Measurements from ENCODE around the gene CREBBP.

Gene CREBBP

DNA sequence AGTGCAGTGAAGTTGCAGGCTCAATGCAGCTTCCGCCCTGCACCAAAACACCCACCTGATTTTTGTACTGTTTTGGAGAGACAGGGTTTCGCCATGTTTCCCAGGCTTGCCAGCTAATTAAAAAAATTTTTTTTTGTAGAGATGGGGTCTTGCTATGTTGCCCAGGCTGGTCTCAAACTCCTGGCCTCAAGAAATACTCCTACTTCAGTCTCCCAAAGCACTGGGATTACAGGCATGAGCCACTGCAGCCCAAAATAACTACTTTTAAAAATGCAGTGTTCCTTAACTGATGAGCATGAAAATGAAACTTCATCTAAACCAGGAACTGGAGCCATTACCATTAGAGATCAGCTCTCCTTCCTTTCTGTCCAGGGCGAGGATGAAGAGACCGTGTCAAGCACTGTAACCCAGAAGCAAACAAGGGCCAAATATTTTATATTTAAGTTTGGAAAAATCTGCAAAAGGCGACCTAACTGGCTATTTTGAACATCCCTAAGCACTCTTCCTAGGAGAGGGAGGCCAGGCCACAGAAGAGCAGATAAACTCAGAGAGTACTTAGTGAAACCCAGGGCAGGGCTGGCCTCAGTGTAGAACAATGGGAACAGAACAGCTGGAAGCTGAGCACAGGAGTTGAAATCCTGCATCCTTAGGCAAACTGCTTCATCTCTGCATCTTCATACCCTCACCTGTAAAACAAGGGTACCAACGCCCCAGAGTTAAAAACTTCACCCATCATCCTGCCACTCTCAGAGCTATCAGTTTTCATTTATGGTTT, 24.0 kb downstream of the CREBBP start:
- DNase-seq (ENCODE audit: low read depth) = no peak

DNA sequence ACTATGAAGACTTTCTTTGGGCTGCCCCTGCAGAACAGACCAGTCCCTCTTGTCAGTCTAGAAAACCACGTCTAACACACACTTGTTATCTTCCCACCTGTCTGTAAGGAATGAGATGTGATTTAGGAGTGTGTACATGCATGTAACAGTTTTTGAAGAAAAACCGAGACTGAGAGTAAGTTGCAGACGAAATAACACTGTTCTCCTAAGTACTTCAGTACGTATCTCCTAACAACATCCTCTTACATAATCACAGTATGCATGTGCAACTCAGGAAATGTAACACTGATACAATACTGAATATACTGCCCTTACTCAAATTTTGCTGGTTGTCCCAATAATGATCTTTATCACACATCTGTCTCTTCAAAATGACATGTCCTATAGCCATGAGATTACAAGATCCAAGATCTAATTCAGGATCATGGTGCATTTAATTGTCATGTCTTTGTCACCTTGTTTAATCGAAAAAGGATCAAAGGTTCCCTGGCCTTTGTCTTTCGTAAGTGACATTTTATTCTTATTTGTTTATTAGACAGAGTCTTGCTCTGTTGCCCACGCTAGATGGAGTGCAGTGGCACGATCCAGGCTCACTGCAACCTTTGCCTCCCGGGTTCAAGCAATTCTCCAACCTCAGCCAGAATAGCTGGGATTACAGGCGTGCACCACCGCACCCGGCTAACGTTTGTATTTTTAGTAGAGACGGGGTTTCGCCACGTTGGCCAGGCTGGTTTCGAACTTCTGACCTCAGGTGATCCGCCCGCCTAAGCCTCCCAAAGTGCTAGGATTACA, 25.6 kb downstream of the CREBBP start:
- no peak for DNase-seq (ENCODE audit: low read depth)

DNA sequence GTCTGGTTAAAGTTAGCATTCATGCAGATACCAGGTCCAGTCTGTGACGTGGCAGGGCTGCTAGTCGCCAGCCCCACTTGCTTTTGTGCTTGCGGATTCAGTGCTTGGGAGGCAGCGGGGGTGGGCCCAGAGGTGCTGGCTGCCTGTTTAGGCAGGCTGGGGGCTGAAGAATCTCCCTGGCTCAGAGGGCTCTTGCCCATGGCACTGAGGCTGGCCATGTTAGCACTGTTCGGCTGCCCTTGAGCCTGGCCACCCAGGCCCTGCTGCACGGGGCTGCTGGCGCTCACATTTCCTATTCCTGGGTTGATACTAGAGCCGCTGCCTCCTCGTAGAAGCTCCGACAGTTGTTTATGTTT, 30.0 kb downstream of the CREBBP start:
- DNase-seq (ENCODE audit: low read depth) = no peak

- no peak for DNase-seq (ENCODE audit: low read depth)
Measured at GRCh38 chr16:3849751-3850543, 30.6 kb downstream of the CREBBP start.

GRCh38 chr16:3846595-3847091, 33.9 kb downstream of the CREBBP start:
- DNase-seq (ENCODE audit: low read depth) = peak; percentile 44

DNA sequence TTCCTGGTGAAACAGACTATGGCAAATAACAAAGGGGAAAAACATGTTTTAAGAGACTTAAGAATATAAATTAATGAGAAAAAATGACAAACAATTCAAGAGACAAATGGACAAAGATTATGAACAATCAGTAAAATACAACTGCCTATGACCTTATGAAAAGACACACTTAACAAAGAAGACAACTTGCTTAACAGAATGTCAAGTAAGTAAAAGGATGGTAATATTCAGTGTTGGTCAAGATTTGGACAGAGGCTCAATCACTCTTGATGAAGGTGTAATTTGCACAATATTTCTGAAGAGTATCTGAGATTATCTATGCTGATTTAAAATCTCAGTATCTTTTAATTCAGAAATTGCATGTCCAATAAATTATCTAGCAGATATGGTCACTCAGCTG, 34.4 kb downstream of the CREBBP start:
- DNase-seq (ENCODE audit: low read depth) = no peak

GRCh38 chr16:3842994-3843393, 37.5 kb downstream of the CREBBP start:
- DNase-seq (ENCODE audit: low read depth) = no peak

DNA sequence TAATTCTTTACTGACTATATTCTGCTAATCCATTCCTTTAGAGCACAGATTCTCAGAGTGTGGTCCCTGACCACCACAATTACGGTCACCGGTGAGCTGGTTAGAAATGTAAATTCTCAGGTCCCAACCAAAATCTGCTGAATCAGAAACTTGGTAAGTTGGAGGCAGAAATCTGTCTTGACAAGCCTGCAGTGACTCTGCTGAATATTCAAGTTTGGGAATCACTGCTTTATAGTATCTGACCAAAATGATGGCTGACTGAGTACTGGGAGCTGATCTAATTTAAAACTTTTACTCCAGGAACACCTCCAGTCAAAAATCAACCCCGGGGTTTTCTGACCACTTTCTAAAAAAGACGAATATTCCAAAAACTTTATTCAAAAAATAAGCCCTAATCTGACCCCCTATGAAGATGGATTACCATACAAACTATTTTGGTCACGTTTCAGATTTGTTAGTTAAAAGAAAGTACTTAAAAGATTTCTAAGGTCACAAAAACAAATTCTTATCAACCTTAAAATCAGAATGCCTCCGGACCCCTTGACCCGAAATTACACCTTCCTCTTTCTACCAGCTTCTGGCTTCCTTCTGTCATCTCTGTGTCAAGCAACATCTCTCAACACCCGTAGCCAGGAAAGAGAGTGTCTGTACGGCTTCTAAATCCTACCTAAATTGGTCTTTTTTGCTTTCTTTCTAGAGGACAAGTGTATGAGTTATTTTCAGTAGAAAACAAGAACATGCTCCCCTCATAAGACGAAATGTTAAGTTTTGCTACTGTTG, 38.6 kb downstream of the CREBBP start:
- DNase-seq (ENCODE audit: low read depth) = no peak

- no peak for DNase-seq (ENCODE audit: low read depth)
Measured at GRCh38 chr16:3839402-3840184, 40.9 kb downstream of the CREBBP start.

DNA sequence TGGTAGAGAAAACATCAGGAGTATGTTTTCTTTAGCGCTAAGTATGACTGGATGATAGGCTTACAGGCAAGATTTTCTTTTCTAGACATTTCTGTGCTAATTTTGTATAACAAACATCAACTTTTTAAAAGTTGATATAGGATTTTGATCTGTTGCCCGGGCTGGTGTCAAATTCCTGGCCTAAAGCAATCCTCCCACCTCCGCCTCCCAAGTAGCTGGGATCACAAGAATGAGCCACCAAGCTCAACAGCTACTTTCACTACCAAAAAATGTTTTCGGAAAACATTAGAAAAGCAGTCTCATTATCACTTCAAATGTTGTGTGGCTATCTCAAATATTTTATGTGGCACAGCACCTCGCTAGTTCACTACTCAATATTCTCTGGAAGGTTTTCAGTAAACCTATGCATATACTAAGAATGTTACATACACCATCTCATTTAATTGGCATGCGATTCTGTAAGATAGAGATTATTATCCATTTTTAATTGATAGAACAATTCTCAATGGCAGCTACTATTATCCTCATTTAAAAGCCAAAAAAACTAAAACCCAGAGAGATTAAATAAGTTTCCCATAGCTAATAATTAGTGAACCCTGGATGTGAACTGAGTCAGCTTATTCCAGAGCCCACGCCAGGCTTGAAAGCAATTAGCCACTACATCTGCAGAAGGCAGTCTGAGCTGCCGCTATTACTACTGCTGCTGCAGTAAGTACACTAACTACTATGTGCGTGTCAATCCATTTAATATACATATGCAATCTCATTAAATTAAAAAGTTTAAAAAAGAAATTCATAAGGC, 41.7 kb downstream of the CREBBP start:
- DNase-seq (ENCODE audit: low read depth) = no peak

DNA sequence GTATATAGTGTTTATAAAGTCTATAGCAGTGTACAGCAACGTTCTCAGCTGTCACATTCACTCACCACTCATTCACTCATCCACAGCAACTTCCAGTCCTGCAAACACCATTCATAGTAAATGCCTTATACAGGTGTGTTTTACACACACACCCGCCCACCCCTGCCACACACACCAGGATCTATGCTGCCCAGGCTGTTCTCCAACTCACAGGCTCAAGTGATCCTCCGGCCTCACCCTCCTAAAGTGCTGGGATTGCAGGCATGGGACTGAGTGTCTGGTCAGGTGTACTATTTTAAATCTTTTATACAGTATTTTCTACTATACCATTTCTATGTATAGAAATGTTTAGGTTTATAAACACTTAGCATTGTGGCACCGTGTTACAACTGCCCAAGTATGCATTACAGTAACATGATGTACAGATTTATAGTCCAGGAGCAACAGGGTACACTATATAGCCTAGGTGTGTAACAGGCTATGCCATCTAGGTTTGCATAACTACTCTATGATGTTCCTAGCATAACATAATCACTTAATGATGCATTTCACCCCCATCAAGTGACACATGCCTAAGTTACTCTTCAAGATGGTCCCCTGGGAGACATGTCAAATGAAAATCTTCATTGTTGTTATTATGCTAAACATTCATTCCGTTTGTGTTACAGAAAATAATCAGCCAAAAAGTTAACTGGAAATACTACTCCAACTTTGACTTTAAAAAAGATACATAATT, 42.5 kb downstream of the CREBBP start:
- DNase-seq (ENCODE audit: low read depth) = no peak

DNA sequence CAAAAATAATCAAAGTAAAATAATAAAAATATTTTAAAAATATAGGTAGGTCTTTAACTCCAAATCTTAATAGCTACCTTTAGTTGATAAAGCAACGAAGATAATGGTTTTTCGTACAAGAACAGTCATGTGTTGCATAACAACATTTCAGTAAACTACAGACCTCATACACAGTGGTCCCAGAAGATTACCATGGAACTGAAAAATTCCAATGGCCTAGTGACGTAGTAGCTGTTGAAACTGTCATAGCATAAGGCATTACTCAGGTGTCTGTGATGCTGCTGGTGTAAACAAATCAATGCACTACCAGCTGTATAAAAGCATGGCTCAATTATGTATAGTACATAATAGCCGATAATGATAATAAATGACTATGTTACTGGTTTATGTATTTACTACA, 43.9 kb downstream of the CREBBP start:
- no peak for DNase-seq (ENCODE audit: low read depth)

- no peak for DNase-seq (ENCODE audit: low read depth)
Measured at GRCh38 chr16:3835089-3835602, 45.4 kb downstream of the CREBBP start.

DNA sequence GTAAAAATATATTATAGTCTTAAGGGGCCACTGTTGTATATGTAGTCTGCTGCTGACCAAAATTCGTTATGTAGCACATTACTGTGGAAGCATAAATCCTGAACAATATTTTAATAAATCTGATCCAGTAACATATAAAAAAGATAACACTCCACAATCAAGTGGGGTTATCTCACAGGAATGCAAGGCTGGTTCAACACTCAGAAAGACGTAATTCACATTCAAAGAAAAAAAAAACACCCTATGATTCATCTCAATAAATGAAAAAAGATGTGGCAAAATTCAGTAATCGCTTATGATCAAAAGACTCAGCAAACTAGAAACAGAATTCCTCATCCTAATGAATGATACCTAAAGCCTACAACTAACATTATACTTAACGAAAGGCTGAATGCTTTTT, 47.8 kb downstream of the CREBBP start:
- DNase-seq (ENCODE audit: low read depth) = no peak

DNA sequence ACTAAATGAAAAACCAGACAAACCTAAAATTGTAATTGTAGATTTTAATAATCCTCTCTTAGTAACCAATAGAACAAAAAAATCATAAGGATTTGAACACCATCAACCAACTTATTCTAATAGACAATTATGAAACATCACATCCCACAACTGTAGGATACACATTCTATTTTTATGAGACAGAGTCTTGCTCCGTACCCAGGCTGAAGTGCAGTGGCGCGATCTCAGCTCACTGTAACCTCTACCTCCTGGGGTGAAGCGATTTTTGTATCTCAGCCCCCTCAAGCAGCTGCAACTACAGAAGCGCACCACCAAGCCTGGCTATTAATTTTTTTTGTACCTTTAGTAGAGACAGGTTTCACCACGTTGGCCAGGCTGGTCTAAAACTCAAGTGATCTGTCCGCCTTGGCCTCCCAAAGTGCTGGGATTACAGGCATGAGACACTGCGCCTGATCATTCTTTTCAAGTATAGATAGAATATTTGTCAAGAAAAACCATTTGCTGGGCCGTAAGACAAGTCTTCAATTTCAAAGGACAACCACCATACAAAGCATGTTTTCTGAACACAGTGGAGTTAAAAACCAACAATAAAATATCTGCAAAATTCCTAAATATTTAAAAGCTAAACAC, 49.8 kb downstream of the CREBBP start:
- DNase-seq (ENCODE audit: low read depth) = no peak

DNA sequence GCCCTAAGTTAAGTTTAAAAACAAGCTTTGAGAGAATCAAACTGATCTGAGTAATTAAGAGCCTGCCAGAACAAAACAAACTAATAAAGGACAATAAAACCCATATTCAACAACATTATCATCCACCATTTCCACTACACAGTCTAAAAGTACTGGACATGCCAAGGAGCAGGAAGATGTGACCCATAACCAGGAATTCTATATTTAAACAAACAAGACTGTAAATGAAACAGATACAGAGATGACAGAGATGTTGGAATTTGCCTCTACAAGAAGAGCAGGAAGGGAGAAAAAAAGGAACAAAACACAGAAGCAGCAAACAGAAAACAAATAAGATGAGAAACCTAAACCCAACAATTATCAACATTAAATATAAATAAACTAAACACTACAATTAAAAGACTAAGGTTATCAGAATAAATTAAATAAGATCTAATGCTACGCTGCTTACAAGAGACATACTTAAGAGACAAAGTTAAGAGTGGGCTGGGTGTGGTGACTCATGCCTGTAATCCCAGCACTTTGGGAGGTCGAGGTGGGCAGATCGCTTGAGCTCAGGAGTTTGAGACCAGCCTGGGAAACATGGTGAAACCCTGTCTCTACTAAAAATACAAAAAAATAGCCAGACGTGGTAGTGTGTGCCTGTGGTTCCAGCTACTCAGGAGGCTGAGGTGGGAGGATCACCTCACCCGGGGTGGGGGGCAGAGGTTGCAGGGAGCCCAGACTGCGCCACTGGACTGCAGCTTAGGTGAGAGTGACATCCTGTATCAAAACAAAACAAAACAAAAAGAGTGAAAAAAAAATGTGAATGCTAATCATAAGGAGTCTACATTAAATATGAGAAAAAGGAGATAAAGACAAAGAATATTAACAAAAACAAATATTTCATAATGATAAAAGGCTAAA, 50.6 kb downstream of the CREBBP start:
- DNase-seq (ENCODE audit: low read depth) = no peak

DNA sequence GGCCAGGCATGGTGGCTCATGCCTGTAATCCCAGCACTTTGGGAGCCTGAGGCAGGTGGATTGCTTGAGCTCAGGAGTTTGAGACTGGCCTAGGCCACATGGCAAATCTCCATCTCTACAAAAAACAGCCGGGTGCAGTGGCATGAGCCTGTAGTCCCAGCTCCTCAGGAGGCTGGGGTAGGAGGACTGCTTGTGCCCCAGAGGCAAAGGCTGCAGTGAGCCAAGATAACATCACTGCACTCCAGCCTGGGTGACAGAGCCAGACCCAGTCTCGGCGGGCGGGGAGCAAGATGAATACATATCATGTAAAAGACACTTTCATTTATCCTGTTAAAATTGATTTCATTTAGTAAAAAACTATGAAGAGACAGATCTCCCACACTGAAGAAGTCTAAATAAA, 54.6 kb downstream of the CREBBP start:
- no peak for DNase-seq (ENCODE audit: low read depth)

- no peak for DNase-seq (ENCODE audit: low read depth)
Measured at GRCh38 chr16:3825103-3825502, 55.4 kb downstream of the CREBBP start.

Measured in CMK (cell line).